SU-DHL-6 (cell line): ENCODE measurements around the gene CYSRT1.

Experiments
- EZH2phosphoT487 ChIP-seq: fragments of 200-600 bp; sonication (generic), shearing (Covaris generic); conservative IDR thresholded peaks from 2 replicates; pipeline ENCODE4 v1.6.1; 2018; ENCODE audit warnings: mild to moderate bottlenecking, antibody characterized with exemption, low read length, moderate library complexity, mixed read lengths
- TF ChIP-seq, protein P1 (sequence below): fragments of 200-600 bp; sonication (generic); IDR thresholded peaks from one replicate; pipeline ENCODE4 v1.5.1; 2017; ENCODE audit warnings: antibody characterized with exemption, mild to moderate bottlenecking, low read length, moderate library complexity; ENCODE audit not compliant: insufficient read depth, poor library complexity, severe bottlenecking

DNA sequence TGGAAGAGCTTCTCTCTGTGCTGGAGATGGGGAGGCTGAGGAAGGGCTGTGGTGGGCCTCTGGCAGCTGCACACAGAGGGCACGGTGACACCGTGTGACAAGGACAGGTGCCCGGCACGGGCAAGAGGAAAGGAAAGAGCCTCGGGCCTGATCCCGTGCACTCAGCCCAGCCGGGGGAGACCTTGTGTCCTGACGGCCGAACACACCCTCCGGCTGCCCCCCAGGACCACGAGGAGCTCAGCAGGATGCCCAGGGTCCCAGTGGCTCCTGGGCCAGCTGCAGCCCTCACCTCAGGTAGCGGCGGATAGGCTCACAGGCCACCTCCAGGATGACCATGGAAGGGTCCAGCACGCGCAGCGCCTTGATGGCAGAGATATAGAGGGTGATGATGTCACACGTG, 42.1 kb upstream of the CYSRT1 start:
- TF ChIP-seq, protein P1, sequence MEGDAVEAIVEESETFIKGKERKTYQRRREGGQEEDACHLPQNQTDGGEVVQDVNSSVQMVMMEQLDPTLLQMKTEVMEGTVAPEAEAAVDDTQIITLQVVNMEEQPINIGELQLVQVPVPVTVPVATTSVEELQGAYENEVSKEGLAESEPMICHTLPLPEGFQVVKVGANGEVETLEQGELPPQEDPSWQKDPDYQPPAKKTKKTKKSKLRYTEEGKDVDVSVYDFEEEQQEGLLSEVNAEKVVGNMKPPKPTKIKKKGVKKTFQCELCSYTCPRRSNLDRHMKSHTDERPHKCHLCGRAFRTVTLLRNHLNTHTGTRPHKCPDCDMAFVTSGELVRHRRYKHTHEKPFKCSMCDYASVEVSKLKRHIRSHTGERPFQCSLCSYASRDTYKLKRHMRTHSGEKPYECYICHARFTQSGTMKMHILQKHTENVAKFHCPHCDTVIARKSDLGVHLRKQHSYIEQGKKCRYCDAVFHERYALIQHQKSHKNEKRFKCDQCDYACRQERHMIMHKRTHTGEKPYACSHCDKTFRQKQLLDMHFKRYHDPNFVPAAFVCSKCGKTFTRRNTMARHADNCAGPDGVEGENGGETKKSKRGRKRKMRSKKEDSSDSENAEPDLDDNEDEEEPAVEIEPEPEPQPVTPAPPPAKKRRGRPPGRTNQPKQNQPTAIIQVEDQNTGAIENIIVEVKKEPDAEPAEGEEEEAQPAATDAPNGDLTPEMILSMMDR, result no peak
- TF ChIP-seq EZH2phosphoT487, result no peak
